ENCODE results near the gene UNC45B.
"Not testable (repeated sequence)": the region's sequence is repeated elsewhere in the genome, so short reads cannot be mapped to it uniquely, and the experiment has no call there.

Gene UNC45B

DNA sequence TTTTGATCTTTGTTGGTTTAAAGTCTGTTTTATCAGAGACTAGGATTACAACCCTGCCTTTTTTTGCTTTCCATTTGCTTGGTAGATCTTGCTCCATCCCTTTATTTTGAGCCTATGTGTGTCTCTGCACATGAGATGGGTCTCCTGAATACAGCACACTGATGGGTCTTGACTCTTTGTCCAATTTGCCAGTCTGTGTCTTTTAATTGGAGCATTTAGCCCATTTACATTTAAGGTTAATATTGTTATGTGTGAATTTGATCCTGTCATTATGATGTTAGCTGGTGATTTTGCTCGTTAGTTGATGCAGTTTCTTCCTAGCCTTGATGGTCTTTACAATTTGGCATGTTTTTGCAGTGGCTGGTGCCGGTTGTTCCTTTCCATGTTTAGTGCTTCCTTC is 55.0 kb downstream of the UNC45B start:
- in situ Hi-C loops (cut with MboI; ENCODE audit: low sequenced_read_pairs), result not testable (repeated sequence)

DNA sequence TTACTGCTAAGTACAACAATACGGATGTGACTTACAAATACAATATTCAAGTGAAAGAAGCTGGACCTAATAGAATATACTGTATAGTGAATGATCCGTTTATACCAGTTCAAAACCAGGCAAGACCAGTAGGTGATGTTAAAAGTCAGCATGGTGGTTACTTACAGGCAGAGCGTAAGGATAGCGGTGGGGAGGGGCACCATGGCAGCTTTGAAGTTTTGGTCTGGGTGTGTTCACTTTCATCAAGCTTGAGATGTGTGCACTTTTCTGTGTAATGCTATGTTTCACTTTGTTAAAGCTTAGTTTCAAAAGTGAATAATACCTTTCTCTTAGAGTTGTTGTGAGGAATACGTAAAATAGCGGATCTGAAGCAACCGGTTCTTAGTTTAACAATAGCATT is 63.1 kb downstream of the UNC45B start:
- in situ Hi-C loops (cut with MboI; ENCODE audit: low sequenced_read_pairs), result no loop called here

DNA sequence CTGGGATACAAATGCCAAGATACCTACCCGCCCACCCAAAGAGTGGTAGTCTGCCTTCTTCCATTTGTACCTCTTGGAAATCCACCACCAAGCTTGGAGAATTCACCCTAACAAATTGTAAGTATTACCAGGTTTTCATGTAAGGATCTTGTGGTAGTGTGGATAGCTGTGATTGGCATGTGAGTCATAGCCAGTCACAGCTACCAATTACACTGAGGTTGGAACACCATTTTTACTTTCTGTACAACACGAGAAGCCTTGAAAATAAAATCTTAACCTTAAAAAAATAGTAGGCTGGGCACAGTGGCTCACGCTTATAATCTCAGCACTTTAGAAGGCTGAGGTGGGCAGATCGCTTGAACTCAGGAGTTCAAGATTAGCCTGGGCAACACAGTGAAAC is 65.1 kb downstream of the UNC45B start:
- in situ Hi-C loops (cut with MboI; ENCODE audit: low sequenced_read_pairs), result no loop called here

DNA sequence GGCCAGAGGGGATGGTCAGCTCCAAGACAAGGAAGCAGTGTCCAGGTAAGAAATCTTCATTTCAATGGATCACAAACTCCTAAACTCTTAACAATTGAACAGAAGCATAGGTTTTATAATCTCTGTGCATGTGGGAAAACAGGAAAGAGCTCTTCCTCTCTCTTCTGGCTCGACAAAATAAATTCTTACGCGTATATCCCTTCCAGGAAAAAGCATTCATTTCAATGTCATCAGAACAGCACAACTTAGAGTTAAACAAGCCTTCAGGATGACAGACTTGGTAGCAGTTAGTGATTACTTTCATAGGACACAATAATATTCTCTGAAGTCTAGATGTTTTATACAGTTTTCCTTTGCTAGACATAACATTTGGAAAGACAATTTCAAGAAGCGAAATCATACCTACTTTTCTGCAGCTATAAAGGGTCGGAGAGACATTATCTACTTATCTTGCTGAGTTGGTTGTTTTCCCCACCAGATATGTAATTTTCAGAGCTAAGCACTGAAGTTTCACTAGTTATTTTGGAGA is 65.9 kb downstream of the UNC45B start:
- in situ Hi-C loops (cut with MboI; ENCODE audit: low sequenced_read_pairs), result no loop called here

DNA sequence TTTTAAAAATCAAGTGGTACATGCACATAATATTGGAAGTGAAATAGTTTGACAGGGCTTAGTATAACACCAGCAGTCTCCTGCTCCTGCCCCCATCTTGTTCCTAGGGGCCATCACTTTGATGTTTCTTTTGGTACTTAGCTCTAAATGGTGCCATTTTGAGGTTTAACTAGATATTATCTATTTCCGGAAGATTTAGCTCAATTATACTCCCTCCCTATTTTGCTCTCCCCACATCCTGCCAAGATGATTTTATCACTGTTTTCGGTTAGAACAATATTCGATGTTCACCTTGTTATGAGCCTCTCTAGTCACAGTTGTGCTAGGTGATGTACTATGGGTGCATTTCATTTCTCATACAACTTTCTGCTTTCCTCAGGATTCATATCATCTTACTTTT is 66.6 kb downstream of the UNC45B start:
- in situ Hi-C loops (cut with MboI; ENCODE audit: low sequenced_read_pairs), result no loop called here

DNA sequence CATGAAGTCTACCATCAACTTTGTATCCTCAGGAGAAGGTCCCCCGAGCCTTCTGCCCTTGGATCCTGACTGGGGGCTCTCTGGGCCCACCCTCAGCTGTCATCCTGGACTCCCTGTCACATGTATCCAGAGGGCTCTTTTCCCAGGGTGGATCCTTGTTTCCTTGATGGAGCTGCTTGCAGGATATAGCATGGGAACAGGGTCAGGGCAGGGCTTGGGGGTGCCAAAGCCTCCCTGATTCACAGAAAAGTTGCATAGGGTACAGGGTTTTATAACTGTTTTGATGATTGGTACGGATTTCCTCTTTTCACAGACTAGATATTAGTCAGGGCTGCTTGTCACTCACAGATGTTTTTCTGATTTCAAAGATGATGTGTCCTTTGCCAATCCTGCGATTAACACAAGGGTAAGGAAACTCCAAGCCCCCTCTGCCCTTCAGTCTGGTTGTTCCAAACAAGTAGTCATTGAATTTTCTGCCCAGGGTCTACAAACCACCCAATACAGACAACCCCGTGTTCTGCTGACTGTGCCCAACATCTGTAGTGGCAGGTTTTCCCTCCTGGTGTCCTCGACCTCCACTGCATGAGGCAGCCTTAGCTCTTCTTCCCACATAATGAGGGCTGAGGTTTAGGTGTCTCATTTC is 67.1 kb downstream of the UNC45B start:
- in situ Hi-C loops (cut with MboI; ENCODE audit: low sequenced_read_pairs), result no loop called here

DNA sequence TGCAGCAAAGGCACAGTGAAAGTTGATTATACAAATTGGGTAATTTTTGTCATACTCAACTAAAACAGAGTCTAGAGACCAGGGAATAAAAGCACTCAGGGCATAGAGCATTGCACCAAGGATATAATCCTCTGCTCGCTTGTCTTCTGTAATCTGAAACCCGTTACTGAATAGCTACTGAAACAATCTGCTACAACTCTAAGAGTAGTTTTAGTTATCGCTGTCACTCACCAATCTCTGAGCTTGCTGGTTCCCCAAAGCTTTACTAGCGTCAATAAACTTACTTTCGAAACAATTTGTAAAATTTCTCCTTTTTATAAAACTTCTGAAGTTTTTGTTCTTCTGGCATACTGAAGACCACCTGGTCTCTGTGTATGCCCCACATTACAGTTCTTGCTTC is 69.5 kb downstream of the UNC45B start:
- in situ Hi-C loops (cut with MboI; ENCODE audit: low sequenced_read_pairs), result no loop called here

DNA sequence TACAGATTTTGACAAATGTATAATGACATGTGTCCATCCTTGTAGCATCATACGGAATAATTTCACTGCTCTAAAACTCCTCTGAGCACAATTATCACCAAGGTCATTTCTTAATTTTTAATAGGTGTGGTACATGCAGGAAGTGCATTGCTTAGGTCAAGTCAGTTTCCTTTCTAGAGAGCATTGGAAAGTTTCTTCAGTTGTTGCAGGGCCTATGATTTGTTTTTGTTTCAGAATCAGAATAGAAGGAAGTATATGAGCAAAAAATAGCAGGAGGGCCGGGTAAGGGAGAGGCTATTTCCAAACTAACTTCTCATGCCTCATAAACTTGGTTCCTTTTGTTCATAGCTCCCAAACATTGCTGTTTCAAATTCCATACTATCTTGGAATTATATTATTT is 71.3 kb downstream of the UNC45B start:
- in situ Hi-C loops (cut with MboI; ENCODE audit: low sequenced_read_pairs), result no loop called here

DNA sequence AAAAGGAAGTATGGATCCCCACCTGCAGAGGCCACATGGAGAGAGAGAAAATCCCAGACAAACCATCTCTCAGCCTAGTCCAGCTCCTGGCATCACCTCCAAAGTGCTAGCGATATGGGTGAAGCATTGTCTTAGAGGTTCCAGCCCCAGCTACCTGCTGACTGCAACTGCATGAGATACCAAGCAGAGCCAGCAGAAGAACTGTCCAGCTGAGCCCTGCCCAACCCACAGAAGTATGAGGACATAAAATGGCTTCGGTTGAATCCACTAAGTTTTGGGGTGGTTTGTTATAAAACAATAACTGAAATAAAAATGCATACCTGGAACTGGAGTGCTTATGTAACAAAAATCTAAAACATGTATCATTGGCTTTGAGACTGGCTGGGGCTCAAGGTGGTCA is 74.8 kb downstream of the UNC45B start:
- in situ Hi-C loops (cut with MboI; ENCODE audit: low sequenced_read_pairs), result no loop called here

DNA sequence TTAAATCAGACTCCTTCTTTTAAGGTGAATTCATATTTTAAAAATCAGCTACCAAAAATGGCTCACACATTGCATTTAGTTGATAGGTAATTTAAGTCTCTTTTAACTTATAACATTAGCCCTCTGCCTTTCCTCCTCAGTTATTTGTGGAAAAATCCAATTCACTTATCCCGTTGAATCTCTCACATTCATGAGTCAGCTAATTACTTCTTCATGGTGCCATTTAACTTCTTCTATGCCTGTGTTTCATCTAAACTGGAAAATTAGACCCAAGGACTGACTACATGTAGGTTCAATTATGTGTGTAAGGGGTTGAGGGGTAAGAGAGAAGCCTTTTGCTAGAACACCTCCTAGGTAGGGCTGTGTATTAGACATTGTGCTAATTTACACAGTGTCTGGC is 76.8 kb downstream of the UNC45B start:
- in situ Hi-C loops (cut with MboI; ENCODE audit: low sequenced_read_pairs), result no loop called here

DNA sequence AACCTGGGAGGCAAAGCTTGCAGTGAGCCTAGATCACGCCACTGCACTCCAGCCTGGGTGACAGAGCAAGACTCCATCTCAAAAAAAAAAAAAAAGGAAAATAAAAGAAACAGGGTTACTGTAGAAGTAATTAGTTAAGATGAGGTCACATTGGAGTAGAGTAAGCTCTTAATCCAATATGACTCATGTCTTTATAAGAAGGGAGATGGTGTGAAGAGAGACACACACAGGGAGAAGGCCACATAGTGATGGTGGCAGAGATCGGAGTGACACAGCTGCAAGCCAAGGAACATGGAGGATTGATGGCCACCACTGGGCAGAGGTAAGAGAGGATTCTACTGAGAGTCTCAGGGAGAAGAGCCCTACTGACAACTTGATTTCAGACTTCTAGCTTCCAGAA is 79.9 kb downstream of the UNC45B start:
- in situ Hi-C loops (cut with MboI; ENCODE audit: low sequenced_read_pairs), result no loop called here

DNA sequence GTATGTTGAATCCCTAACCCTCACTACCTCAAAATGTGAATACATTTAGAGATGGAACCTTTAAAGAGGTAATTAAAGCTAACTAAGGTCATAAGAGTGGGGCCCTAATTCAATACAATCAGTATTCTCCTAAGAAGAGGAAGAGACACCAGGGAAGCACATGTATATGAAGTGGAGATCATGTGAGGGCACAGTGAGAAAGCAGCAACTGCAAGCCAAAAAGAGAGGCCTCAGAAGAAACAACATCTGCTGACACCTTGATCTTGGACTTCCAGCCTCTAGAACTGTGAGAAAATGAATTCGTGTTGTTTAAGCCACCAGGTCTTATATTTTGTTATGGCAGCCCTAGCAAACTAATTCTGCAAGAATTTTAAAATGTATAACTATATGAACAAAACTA is 82.0 kb downstream of the UNC45B start:
- in situ Hi-C loops (cut with MboI; ENCODE audit: low sequenced_read_pairs), result no loop called here

DNA sequence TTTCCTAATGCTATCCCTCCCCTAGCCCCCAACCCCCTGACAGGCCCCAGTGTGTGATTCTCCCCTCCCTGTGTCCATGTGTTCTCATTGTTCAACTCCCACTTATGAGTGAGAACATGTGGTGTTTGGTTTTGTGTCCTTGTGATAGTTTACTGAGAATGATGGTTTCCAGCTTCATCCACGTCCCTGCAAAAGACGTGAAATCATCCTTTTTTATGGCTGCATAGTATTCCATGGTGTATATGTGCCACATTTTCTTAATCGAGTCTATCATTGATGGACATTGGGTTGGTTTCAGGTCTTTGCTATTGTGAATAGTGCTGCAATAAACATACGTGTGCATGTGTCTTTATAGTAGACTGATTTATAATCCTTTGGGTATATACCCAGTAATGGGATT is 86.7 kb downstream of the UNC45B start:
- in situ Hi-C loops (cut with MboI; ENCODE audit: low sequenced_read_pairs), result not testable (repeated sequence)

DNA sequence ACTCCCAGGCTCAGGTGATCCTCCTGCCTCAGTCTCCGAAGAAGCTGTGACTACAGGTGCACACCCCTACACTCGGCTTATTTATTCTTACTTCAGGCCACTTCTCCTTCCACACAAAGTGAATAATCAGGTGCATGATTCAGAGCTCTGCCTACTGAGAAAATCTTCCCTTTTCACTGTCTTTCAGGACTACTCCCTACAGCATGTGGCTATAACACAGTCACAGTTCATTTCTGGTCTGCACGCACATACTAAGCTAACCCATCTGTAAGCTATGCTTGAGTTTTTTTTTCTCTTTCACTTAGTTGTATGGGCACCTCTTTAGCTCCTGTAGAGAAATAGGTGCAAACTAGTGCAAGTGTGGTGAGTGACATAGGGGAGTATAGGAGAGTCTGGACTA is 87.7 kb downstream of the UNC45B start:
- in situ Hi-C loops (cut with MboI; ENCODE audit: low sequenced_read_pairs), result no loop called here

DNA sequence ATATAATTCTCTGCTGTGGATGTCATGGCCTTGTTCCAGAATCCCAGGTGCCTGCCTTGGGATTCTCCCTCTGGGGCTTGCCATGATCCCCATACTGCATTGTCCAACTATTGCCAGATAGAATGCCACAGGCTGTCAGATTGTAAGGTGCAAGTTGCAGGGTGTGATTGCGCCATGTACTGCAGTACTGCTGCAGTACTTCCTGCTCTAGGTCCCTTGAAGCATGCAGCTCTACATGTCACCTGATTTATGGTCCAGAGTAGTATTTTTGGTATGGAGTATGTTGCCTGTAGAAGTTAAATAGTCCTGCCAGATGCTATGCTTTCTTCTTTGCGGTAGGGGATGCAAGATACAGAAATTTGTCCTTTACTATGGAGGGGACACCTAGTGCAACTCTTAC is 88.3 kb downstream of the UNC45B start:
- in situ Hi-C loops (cut with MboI; ENCODE audit: low sequenced_read_pairs), result no loop called here

DNA sequence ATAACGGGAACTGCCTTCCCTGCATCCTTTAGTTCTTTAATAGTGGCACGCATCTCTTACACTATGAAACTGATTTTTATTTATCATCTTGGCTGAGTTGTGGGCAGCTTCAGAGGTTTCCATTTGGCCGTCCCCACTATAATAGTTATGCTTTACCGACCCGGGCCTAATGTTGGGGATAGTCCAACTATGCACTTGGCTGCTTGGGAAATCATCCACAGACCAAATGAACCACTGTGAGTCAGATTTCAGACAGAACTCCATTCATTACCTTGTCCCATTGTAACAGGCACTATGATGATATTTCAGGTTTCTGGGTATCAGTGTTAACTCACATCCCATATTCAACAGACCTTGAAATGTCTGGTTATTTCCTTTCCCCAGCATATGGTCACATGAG is 89.2 kb downstream of the UNC45B start:
- in situ Hi-C loops (cut with MboI; ENCODE audit: low sequenced_read_pairs), result no loop called here

DNA sequence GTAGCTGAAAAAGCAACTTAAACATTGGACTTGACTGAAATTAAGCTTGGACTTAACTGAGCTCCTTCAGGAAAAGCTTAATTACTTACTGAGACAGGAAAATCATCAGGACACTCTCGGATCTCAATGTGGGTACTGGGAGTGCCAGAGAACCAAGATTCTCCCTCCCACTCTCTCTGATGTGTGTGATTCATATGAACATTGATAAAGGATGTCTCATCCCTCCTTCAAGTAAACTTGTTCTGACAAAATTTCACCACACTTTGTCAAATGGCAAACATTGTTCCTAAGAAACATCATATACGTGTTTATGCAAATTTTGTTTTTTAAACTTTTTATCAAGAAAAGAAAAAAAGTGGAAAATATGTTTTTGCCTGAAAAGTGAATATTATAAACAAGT is 91.2 kb downstream of the UNC45B start:
- in situ Hi-C loops (cut with MboI; ENCODE audit: low sequenced_read_pairs), result no loop called here
